K562 (cell line): ENCODE data around the gene RALB. TPM values are rescaled to one million over a fixed set of nuclear protein-coding genes. Genes with fewer than 3 reads are reported as not detected.

Source experiments
- ATAC-seq: fragments of 200-7000 bp; cut with Tn5 transposase; 3 replicates; pipeline ENCODE4 v1.9.1; 2020; ENCODE audit warnings: moderate library complexity
- BruUV-seq: library from RNA; stranded (reverse); fragments of 400-500 nt; replicated peaks from 2 replicates; lab custom pipeline; 2021; lab: Mats Ljungman, UMichigan
- CTCF ChIA-PET: fragments of 300-600 bp; formaldehyde crosslinking; extraction: SDS; loops from one replicate; lab custom pipeline; 2021; ENCODE audit warnings: low intra/inter-chr PET ratio; lab: Yijun Ruan, JAX
- POLR2A ChIA-PET: fragments of 300-600, 350-650 bp; sonication (Branson Sonifier 250); formaldehyde crosslinking; extraction: SDS; loops from one replicate; lab custom pipeline; 2021; ENCODE audit warnings: antibody characterized with exemption, inconsistent platforms; lab: Yijun Ruan, JAX
- DNase-seq, 4 experiments: peaks; one replicate each; pipeline versions ENCODE4 v3.0.0 to v3.0.0-alpha.2; 2011 to 2018; ENCODE audit warnings: low spot score in 3 of 4, mixed read lengths in 3 of 4; ENCODE audit errors: extremely low read depth in 1 of 4
- FAIRE-seq: peaks from 2 replicates; lab custom pipeline; 2011; peaks lifted over from hg19 to GRCh38; lab: Jason Lieb, UNC
- H2AFZ ChIP-seq: 2 replicates; pipeline ENCODE4 v1.6.0; 2011; ENCODE audit warnings: low read depth, low read length, control low read depth, inconsistent platforms
- H3K27ac ChIP-seq: fragments of 200-600 bp; 3 replicates; pipeline ENCODE4 v1.8.0; 2011; ENCODE audit warnings: low read depth, mild to moderate bottlenecking, control low read depth, inconsistent platforms, low read length, moderate library complexity, mixed read lengths; ENCODE audit errors: extremely low read depth
- H3K27me3 ChIP-seq, 2 experiments: fragments of 300-600 bp in 1 of 2; 2 replicates in 1 of 2; 3 replicates in 1 of 2; pipeline versions ENCODE4 v1.6.0 to v1.8.0; 2011; ENCODE audit warnings: inconsistent platforms in 2 of 2, low read length in 2 of 2, mild to moderate bottlenecking in 1 of 2, mixed read lengths in 1 of 2, moderate library complexity in 1 of 2; ENCODE audit not compliant: control insufficient read depth in 2 of 2, insufficient read depth in 2 of 2
- H3K36me3 ChIP-seq: fragments of 300-600 bp; 3 replicates; pipeline ENCODE4 v1.8.0; 2011; ENCODE audit warnings: mild to moderate bottlenecking, low read length, inconsistent platforms; ENCODE audit not compliant: control insufficient read depth, insufficient read depth
- H3K4me1 ChIP-seq, 2 experiments: fragments of 200-600 bp in 1 of 2; replicated peaks in 1 of 2; 2 replicates in 1 of 2; 3 replicates in 1 of 2; pipeline versions ENCODE4 v1.5.1 to v1.8.0; 2011; ENCODE audit warnings: inconsistent platforms in 2 of 2, low read length in 2 of 2, mild to moderate bottlenecking in 1 of 2, mixed read lengths in 1 of 2, moderate library complexity in 1 of 2; ENCODE audit not compliant: control insufficient read depth in 2 of 2, insufficient read depth in 2 of 2
- H3K4me2 ChIP-seq: 2 replicates; pipeline ENCODE4 v1.6.1; 2011; ENCODE audit warnings: low read length, control low read depth, inconsistent platforms, mixed read lengths; ENCODE audit not compliant: insufficient read depth
- H3K4me3 ChIP-seq: fragments of 200-600 bp; sonication (generic), shearing (Covaris generic); 2 replicates; pipeline ENCODE4 v1.5.1; 2016; ENCODE audit warnings: control low read depth, inconsistent platforms
- H3K79me2 ChIP-seq: fragments of 200-600 bp; 3 replicates; pipeline ENCODE4 v1.8.0; 2011; ENCODE audit warnings: low read length, inconsistent platforms; ENCODE audit not compliant: control insufficient read depth, insufficient read depth
- H3K9ac ChIP-seq, 2 experiments: 2 replicates each; pipeline versions ENCODE4 v1.6.0 to v1.6.1; 2011; ENCODE audit warnings: low read depth in 2 of 2, low read length in 2 of 2, control low read depth in 1 of 2, inconsistent platforms in 1 of 2, mild to moderate bottlenecking in 1 of 2, mixed read lengths in 1 of 2; ENCODE audit not compliant: insufficient read depth in 1 of 2
- H3K9me1 ChIP-seq: one replicate; pipeline ENCODE4 v1.6.0; 2011; ENCODE audit warnings: inconsistent platforms, mild to moderate bottlenecking, low read length, moderate library complexity; ENCODE audit not compliant: control insufficient read depth, insufficient read depth
- H3K9me3 ChIP-seq: replicated peaks from 2 replicates; pipeline ENCODE4 v1.5.1; 2011; ENCODE audit warnings: low read depth, low read length, inconsistent platforms; ENCODE audit not compliant: control insufficient read depth, insufficient read depth
- H4K20me1 ChIP-seq: replicated peaks from 2 replicates; pipeline ENCODE4 v1.6.1; 2011; ENCODE audit warnings: low read length, inconsistent platforms, mixed read lengths; ENCODE audit not compliant: control insufficient read depth, insufficient read depth
- C11orf30 ChIP-seq: fragments of 450-650 bp; IDR thresholded peaks from 2 replicates; pipeline ENCODE4 v1.6.1; 2016; ENCODE audit warnings: low read depth, mild to moderate bottlenecking
- KDM2B ChIP-seq: fragments of 250-450 bp; sonication (Bioruptor Pico); IDR thresholded peaks from 2 replicates; pipeline ENCODE4 v1.8.0; 2021; ENCODE audit warnings: mild to moderate bottlenecking, moderate library complexity
- TFAM ChIP-seq: fragments of 250-450 bp; sonication (Bioruptor Pico); conservative IDR thresholded peaks from 2 replicates; pipeline ENCODE4 v1.5.0; 2021; ENCODE audit warnings: mild to moderate bottlenecking, moderate library complexity
- ZNF444 ChIP-seq: fragments of 250-450 bp; sonication (Bioruptor Pico); IDR thresholded peaks from 2 replicates; pipeline ENCODE4 v1.4.0; 2020; ENCODE audit warnings: mild to moderate bottlenecking, moderate library complexity
- WGBS: fragments of 100-300 bp; shearing (Covaris generic); methylation state at CpG from one replicate; pipeline ENCODE4 v1.1.6; 2016; ENCODE audit warnings: low coverage, mixed read lengths; ENCODE audit not compliant: insufficient coverage; ENCODE audit errors: missing lambda C conversion rate; 5-methylcytosine and 5-hydroxymethylcytosine counted together
- in situ Hi-C: fragments of 300-500 bp; cut with MboI; formaldehyde crosslinking; loops from 4 replicates; pipeline ENCODE4 v1.15.0; 2018; ENCODE audit warnings: inconsistent platforms, mixed read lengths
- intact Hi-C: fragments of 100-400 bp; cut with micrococcal nuclease; formaldehyde crosslinking; loops from 2 replicates; pipeline ENCODE4 v1.14.2; 2022
- polyA plus RNA-seq, 8 experiments: library from polyadenylated mRNA; depleted of rRNA in 4 of 8; stranded (reverse) in 5 of 8; unstranded in 3 of 8; fragments of >200 nt; fragmentation: Nextera tagmentation in 2 of 8; fragmentation: Illumina TruSeq in 1 of 8; extraction: Ambion mirVana in 2 of 8; extraction: Trizol in 1 of 8; gene quantifications; 2 replicates each; pipeline versions ENCODE4 v1.2.1 to v1.2.3, GENCODE V29; 2011 to 2014; ENCODE audit warnings: inconsistent platforms in 1 of 8, missing spikeins in 1 of 8
- total RNA-seq, 7 experiments: library from RNA; depleted of rRNA in 6 of 7; stranded (reverse); fragments of >200 nt in 6 of 7; fragmentation: Illumina TruSeq in 2 of 7; extraction: Trizol in 2 of 7; gene quantifications; 2 replicates each; pipeline versions ENCODE4 v1.2.1 to v1.2.3, GENCODE V29; 2011 to 2021; ENCODE audit warnings: low replicate concordance in 1 of 7
- TF ChIP-seq, protein P1 (sequence below), 2 experiments: fragments of 450-650 bp; conservative IDR thresholded peaks; 2 replicates each; pipeline ENCODE4 v1.6.1; 2017; ENCODE audit warnings: mild to moderate bottlenecking in 2 of 2, moderate library complexity in 2 of 2
- TF ChIP-seq, protein P2 (sequence below): sonication (generic); formaldehyde crosslinking; IDR thresholded peaks from 2 replicates; pipeline ENCODE4 v1.8.1; 2023; ENCODE audit warnings: mild to moderate bottlenecking, missing genetic modification reagents, moderate library complexity
- TF ChIP-seq, protein P3 (sequence below): sonication (generic); formaldehyde crosslinking; IDR thresholded peaks from 2 replicates; pipeline ENCODE4 v1.8.0; 2022; ENCODE audit warnings: mild to moderate bottlenecking, missing genetic modification reagents
- TF ChIP-seq, protein P4 (sequence below): fragments of 250-450 bp; sonication (Bioruptor Pico); IDR thresholded peaks from 2 replicates; pipeline ENCODE4 v1.4.0; 2020; ENCODE audit warnings: borderline replicate concordance

Gene RALB
- total and polyA plus RNA-seq, 9 of the 15 experiments (the other 6 are each of a cell fraction or from before 2014, with no cell fraction given) = 14.8 to 65.6 (median 38.4) TPM

DNA sequence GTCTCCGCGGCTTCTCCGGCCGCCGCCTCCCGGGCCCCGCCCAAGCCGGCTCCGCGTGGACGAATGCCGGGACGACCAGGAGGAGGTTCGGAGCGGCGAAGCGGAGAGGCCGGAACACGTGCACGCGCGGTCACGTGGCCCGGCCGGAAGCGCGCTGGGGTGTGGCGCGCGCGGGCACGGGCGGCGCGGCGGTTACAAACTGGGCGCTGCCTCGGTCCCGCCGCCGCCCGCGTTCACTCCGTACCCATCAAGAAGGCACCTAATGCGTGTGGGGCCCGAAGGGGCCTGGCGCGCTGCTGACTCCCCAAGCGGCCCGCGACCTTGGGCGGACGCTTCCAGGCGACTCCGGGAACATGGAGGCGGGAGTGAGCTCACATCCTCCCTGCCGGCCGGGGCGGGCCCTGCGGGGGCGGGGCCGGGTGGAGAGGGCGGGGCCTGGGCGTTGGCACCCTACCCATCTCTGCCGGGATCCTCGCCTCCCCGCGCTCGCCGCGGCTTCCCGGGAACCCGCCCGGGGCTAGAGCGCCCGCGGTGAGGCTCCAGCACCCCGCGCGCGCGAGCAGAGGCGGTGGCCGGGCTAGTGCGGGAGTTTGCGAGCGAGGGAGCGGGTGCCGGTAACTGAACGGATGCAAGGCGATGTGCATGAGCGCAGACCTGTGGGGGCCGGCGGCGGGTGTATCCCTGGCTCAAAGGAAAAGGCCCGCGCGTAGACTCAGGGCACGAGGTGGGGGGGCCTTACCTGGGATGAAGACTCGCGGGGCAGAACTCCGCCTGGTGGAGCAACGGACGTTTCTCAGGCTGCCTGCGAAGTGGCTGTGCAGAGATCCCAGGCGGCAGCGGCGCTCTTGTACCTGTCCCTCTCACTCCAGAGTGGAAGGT is 29.4 kb upstream of the RALB start, which contains the start of gene TMEM185B (continued):
- TF ChIP-seq, protein P1, sequence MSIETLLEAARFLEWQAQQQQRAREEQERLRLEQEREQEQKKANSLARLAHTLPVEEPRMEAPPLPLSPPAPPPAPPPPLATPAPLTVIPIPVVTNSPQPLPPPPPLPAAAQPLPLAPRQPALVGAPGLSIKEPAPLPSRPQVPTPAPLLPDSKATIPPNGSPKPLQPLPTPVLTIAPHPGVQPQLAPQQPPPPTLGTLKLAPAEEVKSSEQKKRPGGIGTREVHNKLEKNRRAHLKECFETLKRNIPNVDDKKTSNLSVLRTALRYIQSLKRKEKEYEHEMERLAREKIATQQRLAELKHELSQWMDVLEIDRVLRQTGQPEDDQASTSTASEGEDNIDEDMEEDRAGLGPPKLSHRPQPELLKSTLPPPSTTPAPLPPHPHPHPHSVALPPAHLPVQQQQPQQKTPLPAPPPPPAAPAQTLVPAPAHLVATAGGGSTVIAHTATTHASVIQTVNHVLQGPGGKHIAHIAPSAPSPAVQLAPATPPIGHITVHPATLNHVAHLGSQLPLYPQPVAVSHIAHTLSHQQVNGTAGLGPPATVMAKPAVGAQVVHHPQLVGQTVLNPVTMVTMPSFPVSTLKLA (conservative IDR thresholded peaks at IDR 0.05) = peak; percentile 79 to 95
- TF ChIP-seq, protein P2, sequence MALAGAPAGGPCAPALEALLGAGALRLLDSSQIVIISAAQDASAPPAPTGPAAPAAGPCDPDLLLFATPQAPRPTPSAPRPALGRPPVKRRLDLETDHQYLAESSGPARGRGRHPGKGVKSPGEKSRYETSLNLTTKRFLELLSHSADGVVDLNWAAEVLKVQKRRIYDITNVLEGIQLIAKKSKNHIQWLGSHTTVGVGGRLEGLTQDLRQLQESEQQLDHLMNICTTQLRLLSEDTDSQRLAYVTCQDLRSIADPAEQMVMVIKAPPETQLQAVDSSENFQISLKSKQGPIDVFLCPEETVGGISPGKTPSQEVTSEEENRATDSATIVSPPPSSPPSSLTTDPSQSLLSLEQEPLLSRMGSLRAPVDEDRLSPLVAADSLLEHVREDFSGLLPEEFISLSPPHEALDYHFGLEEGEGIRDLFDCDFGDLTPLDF = peak; percentile 82
- TF ChIP-seq, protein P3, sequence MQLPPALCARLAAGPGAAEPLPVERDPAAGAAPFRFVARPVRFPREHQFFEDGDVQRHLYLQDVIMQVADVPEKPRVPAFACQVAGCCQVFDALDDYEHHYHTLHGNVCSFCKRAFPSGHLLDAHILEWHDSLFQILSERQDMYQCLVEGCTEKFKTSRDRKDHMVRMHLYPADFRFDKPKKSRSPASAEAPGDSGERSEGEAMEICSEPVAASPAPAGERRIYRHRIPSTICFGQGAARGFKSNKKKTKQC = peak; percentile 98
- TF ChIP-seq, all 486 proteins: peak for 156

DNA sequence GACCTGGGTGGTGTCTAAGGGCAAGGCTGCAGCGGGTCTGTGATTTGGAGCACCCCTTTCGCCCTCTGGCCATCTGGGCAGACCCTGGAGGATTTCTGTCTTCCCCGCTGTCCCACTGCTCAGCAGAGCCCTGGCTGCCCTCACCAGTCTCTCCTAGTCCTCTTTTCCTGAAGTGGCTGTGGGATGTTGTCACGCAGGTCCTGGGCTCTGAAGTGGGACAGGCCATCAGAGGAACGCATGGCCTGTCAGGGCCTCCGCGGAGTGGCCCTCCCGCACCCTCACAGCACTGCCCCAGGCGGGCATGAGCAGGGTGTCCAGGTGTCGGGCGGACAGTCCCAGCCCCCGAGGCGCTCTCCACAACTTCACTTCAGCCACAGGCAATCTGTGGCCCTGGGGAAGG is 28.4 kb upstream of the RALB start:
- H4K20me1 ChIP-seq = no peaks in the 10 kb centered on the region
- no peaks in the 10 kb centered on the region; a peak in 1 of 5 replicates for H3K27me3 ChIP-seq
- H3K9me3 ChIP-seq = 0 out of 2 replicates have a peak, but pooled peaks cover 2% of the 10 kb centered on the region
- ATAC-seq (no peak), FAIRE-seq (no peak), DNase-seq (no peak)
- peak overlapping the region; percentile 94 for H2AFZ ChIP-seq
- H3K79me2 ChIP-seq = peaks cover 28% of the 10 kb centered on the region
- in situ Hi-C loops (no loop called here), intact Hi-C loops (no loop called here)
- ChIA-PET POLR2A (interaction anchor here (1.7 kb wide), 1 partner anchor 13 kb away, joined by 10 read pairs; no protein-coding TSS in a partner anchor), CTCF (no interaction called here)
- peak overlapping the region in 1 of 2 experiments; percentile 92; a peak in 2 of 4 replicates for H3K9ac ChIP-seq
- no peaks in the 10 kb centered on the region for H3K9me1 ChIP-seq
- TF ChIP-seq TFAM = no peak
- TF ChIP-seq, protein P4, sequence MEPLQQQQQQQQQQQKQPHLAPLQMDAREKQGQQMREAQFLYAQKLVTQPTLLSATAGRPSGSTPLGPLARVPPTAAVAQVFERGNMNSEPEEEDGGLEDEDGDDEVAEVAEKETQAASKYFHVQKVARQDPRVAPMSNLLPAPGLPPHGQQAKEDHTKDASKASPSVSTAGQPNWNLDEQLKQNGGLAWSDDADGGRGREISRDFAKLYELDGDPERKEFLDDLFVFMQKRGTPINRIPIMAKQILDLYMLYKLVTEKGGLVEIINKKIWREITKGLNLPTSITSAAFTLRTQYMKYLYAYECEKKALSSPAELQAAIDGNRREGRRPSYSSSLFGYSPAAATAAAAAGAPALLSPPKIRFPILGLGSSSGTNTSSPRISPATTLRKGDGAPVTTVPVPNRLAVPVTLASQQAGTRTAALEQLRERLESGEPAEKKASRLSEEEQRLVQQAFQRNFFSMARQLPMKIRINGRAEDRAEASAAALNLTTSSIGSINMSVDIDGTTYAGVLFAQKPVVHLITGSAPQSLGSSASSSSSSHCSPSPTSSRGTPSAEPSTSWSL (CRISPR knock-in tag) = no peak
- no peak for TF ChIP-seq ZNF444 (CRISPR knock-in tag)
- TF ChIP-seq C11orf30 = no peak
- no peak for TF ChIP-seq KDM2B (CRISPR knock-in tag)
- H3K27ac ChIP-seq = no peak overlapping the region; the same call in 2 of the 3 replicates
- H3K36me3 ChIP-seq = peaks cover 29% of the 10 kb centered on the region
- peak overlapping the region; percentile 72 for H3K4me2 ChIP-seq
- peaks cover 34 to 37% of the 10 kb centered on the region in 2 experiments for H3K4me1 ChIP-seq
- BruUV-seq = no TSS peak
- no peak overlapping the region for H3K4me3 ChIP-seq
- 88% methylated on average over 13 of the region's 13 CpGs for WGBS
